A673 (cell line): Measurements from ENCODE around the gene VENTX.

Experiments
- CTCF ChIP-seq: fragments of 300-800, 200-600 bp; sonication (generic); conservative IDR thresholded peaks from 2 replicates; pipeline ENCODE4 v1.5.1; 2017; ENCODE audit warnings: low read depth, mild to moderate bottlenecking, antibody characterized with exemption, low read length, moderate library complexity, mixed read lengths
- EZH2 ChIP-seq: fragments of 200-600 bp; sonication (generic); IDR thresholded peaks from 2 replicates; pipeline ENCODE4 v1.6.1; 2017; ENCODE audit warnings: borderline replicate concordance, low read depth, mild to moderate bottlenecking, mixed read lengths, antibody characterized with exemption, low read length; ENCODE audit not compliant: poor library complexity, severe bottlenecking

GRCh38 chr10:133231946-133232574 lies 5.6 kb upstream of the VENTX start:
- TF ChIP-seq CTCF (no peak), EZH2 (no peak)
